ENCODE results near the gene GHR. TPM values are rescaled to one million over a fixed set of nuclear protein-coding genes. Genes with fewer than 3 reads are reported as not detected.

Gene GHR
- total RNA-seq, 3 donors from 2014 or later (not counting 1 experiment from before 2014, with no cell fraction given): not detected

DNA sequence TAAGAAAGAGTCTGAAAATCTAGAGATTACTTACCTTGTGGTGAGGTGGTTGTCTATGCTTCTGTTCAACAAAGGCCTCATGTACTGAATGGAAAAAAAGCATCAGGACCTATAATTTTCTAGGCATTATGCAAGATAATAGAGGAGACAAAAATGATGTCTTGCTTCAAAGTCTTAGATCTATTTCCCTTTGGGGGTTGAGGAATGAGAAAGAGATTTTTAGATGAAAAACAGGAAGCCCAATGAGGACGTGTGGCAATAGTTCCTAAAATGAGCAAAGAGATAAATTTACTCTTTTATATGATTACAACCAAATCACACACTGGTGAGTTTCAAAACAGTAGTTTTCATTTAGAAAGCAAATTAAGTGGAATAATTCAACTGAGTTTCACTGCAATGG, 99.5 kb downstream of the GHR start:
- DNase-seq (no peak), ATAC-seq (no peak)
- Histone ChIP-seq H3K36me3 (ENCODE audit: control insufficient read depth, insufficient read depth, low read length) (no peaks in the 10 kb centered on the region), H3K27ac (ENCODE audit: low read length) (no peak overlapping the region), H3K9me3 (ENCODE audit: control insufficient read depth, insufficient read depth, low read length) (no peaks in the 10 kb centered on the region), H3K4me1 (ENCODE audit: control insufficient read depth, insufficient read depth, low read length) (no peaks in the 10 kb centered on the region), H3K27me3 (ENCODE audit: control insufficient read depth, insufficient read depth, low read length) (no peaks in the 10 kb centered on the region), H3K4me3 (ENCODE audit: low read length) (no peak overlapping the region)
- no CpG with 5 or more reads among the region's 1 CpG for WGBS (ENCODE audit: insufficient coverage)
- Mint-ChIP-seq H3K4me1 (no peaks in the 10 kb centered on the region), H3K27ac (no peak overlapping the region), H3K9me3 (peaks cover 0 to 5% of the 10 kb centered on the region in 2 donors), H3K27me3 (ENCODE audit: low read depth in 2 of 2) (no peaks in the 10 kb centered on the region), H3K4me3 (no peak overlapping the region), H3K36me3 (no peaks in the 10 kb centered on the region)
- intact Hi-C loops (cut with micrococcal nuclease): no loop called here
- TF ChIP-seq, protein P1, sequence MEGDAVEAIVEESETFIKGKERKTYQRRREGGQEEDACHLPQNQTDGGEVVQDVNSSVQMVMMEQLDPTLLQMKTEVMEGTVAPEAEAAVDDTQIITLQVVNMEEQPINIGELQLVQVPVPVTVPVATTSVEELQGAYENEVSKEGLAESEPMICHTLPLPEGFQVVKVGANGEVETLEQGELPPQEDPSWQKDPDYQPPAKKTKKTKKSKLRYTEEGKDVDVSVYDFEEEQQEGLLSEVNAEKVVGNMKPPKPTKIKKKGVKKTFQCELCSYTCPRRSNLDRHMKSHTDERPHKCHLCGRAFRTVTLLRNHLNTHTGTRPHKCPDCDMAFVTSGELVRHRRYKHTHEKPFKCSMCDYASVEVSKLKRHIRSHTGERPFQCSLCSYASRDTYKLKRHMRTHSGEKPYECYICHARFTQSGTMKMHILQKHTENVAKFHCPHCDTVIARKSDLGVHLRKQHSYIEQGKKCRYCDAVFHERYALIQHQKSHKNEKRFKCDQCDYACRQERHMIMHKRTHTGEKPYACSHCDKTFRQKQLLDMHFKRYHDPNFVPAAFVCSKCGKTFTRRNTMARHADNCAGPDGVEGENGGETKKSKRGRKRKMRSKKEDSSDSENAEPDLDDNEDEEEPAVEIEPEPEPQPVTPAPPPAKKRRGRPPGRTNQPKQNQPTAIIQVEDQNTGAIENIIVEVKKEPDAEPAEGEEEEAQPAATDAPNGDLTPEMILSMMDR (IDR thresholded peaks at IDR 0.05): no peak

DNA sequence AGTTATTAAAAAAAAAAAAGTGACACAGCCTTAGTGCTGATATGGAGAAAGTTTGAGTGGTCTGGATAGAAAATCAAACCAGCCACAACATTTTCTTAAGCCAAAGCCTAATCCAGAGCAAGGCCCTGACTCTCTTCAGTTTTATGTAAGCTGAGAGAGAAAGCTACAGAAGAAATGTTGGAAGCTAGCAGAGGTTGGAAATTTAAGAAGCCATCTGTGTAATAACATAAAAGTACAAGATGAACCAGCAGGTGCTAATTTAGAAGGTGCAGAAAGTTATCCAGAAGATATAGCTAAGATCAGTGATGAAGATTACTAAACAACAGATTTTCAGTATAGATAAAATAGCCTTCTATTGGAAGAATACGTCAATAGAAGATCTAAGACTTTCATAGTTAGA, 102.9 kb downstream of the GHR start:
- Histone ChIP-seq H3K4me3 (ENCODE audit: low read length) (no peak overlapping the region), H3K36me3 (ENCODE audit: control insufficient read depth, insufficient read depth, low read length) (no peaks in the 10 kb centered on the region), H3K4me1 (ENCODE audit: control insufficient read depth, insufficient read depth, low read length) (no peaks in the 10 kb centered on the region), H3K27ac (ENCODE audit: low read length) (no peak overlapping the region), H3K27me3 (ENCODE audit: control insufficient read depth, insufficient read depth, low read length) (no peaks in the 10 kb centered on the region), H3K9me3 (ENCODE audit: control insufficient read depth, insufficient read depth, low read length) (no peaks in the 10 kb centered on the region)
- DNase-seq (no peak), ATAC-seq (no peak)
- peaks cover 0 to 5% of the 10 kb centered on the region in 2 donors for H3K9me3 Mint-ChIP-seq
- TF ChIP-seq, protein P1 (IDR thresholded peaks at IDR 0.05): no peak
- no peaks in the 10 kb centered on the region for H3K36me3 Mint-ChIP-seq
- no peaks in the 10 kb centered on the region for H3K27me3 Mint-ChIP-seq (ENCODE audit: low read depth in 2 of 2)
- intact Hi-C loops (cut with micrococcal nuclease): no loop called here
- H3K27ac Mint-ChIP-seq: no peak overlapping the region
- H3K4me3 Mint-ChIP-seq: no peak overlapping the region
- WGBS (ENCODE audit: insufficient coverage): 100% methylated on average over 1 of the region's 1 CpG
- H3K4me1 Mint-ChIP-seq: no peaks in the 10 kb centered on the region

DNA sequence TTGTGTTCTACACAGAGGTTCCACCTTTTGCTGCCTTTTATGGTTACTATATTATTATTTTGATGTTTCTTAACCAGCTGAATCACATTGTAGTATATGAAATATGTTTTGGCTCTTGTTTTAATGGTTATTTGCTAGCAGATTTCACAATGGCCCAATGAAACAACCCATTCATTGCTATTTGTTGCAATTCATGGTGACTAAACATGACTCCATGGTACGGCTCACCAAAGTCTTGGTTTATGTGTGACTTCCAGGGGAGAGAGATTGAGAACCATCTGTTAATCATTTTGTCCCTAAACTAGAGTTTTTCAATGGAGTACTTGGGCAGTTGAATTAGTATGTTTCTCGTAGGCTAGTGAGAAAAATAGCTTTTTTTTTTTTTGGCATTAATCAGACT, 108.4 kb downstream of the GHR start:
- intact Hi-C loops (cut with micrococcal nuclease): no loop called here
- H3K4me3 ChIP-seq (ENCODE audit: low read length): no peak overlapping the region
- ATAC-seq (no peak), DNase-seq (no peak)
- Mint-ChIP-seq H3K27me3 (ENCODE audit: low read depth in 2 of 2) (no peaks in the 10 kb centered on the region), H3K36me3 (no peaks in the 10 kb centered on the region), H3K27ac (no peak overlapping the region), H3K9me3 (no peaks in the 10 kb centered on the region), H3K4me1 (no peaks in the 10 kb centered on the region), H3K4me3 (no peak overlapping the region)
- H3K4me1 ChIP-seq (ENCODE audit: control insufficient read depth, insufficient read depth, low read length): no peaks in the 10 kb centered on the region
- TF ChIP-seq, protein P1 (IDR thresholded peaks at IDR 0.05): no peak
- H3K27ac ChIP-seq (ENCODE audit: low read length): no peak overlapping the region
- no peaks in the 10 kb centered on the region for H3K9me3 ChIP-seq (ENCODE audit: control insufficient read depth, insufficient read depth, low read length)
- WGBS (ENCODE audit: insufficient coverage): 97% methylated on average over 2 of the region's 2 CpGs
- no peaks in the 10 kb centered on the region for H3K36me3 ChIP-seq (ENCODE audit: control insufficient read depth, insufficient read depth, low read length)
- no peaks in the 10 kb centered on the region for H3K27me3 ChIP-seq (ENCODE audit: control insufficient read depth, insufficient read depth, low read length)

DNA sequence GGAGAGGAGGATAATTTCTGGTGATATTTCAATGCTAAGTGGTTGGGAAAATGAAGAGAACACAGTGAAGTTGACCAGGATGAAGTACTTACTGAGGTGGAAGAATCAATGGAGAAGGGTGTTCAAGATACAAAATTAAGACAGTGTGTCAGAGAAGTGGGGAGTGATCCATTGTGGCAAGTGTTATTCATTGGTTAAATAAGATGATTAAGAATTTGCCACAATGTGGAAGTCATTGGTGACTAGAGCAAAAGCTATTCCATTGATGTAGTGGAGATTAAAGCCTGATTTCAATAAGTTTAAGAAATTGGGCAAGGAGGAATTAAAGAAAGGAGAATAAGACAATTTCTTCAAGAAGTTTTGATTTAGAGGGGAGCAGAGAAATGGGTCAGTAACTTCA, 118.9 kb downstream of the GHR start:
- Mint-ChIP-seq H3K4me1 (no peaks in the 10 kb centered on the region), H3K27me3 (ENCODE audit: low read depth in 2 of 2) (no peaks in the 10 kb centered on the region)

More for the DNA sequence above, 118.9 kb downstream of the GHR start:
- Mint-ChIP-seq H3K36me3 (no peaks in the 10 kb centered on the region), H3K4me3 (no peak overlapping the region), H3K27ac (no peak overlapping the region), H3K9me3 (peaks cover 6 to 13% of the 10 kb centered on the region in 2 donors)
- Histone ChIP-seq H3K4me3 (ENCODE audit: low read length) (no peak overlapping the region), H3K36me3 (ENCODE audit: control insufficient read depth, insufficient read depth, low read length) (no peaks in the 10 kb centered on the region), H3K27me3 (ENCODE audit: control insufficient read depth, insufficient read depth, low read length) (no peaks in the 10 kb centered on the region), H3K9me3 (ENCODE audit: control insufficient read depth, insufficient read depth, low read length) (peaks cover 3% of the 10 kb centered on the region), H3K4me1 (ENCODE audit: control insufficient read depth, insufficient read depth, low read length) (no peaks in the 10 kb centered on the region), H3K27ac (ENCODE audit: low read length) (no peak overlapping the region)
- TF ChIP-seq, protein P1 (IDR thresholded peaks at IDR 0.05): no peak
- no peak for DNase-seq
- no peak for ATAC-seq
- intact Hi-C loops (cut with micrococcal nuclease): no loop called here
